Osteoblast (primary cell): Measurements from ENCODE around the gene UCMA. TPM values are rescaled to one million over a fixed set of nuclear protein-coding genes. Genes with fewer than 3 reads are reported as not detected.
"Not testable (repeated sequence)": the region's sequence is repeated elsewhere in the genome, so short reads cannot be mapped to it uniquely, and the experiment has no call there.

Source experiments
- DNase-seq: peaks from one replicate; pipeline ENCODE4 v3.0.0; 2011; ENCODE audit warnings: low spot score, mixed read lengths; ENCODE audit not compliant: insufficient read length; ENCODE audit errors: missing footprints
- H2AFZ ChIP-seq: 2 replicates; pipeline ENCODE4 v1.6.0; 2011; ENCODE audit warnings: mild to moderate bottlenecking, low read length
- H3K27ac ChIP-seq: 2 replicates; pipeline ENCODE4 v1.5.1; 2011; ENCODE audit warnings: mild to moderate bottlenecking, low read depth, low read length, moderate library complexity
- H3K27me3 ChIP-seq: 2 replicates; pipeline ENCODE4 v1.6.0; 2012; ENCODE audit warnings: mild to moderate bottlenecking, control low read depth, inconsistent platforms, low read length, moderate library complexity; ENCODE audit not compliant: insufficient read depth
- H3K36me3 ChIP-seq: 2 replicates; pipeline ENCODE4 v1.5.1; 2011; ENCODE audit warnings: mild to moderate bottlenecking, low read length, control low read depth, moderate library complexity; ENCODE audit not compliant: insufficient read depth
- H3K4me1 ChIP-seq: 2 replicates; pipeline ENCODE4 v1.5.1; 2011; ENCODE audit warnings: mild to moderate bottlenecking, low read length, control low read depth, moderate library complexity; ENCODE audit not compliant: insufficient read depth
- H3K4me2 ChIP-seq: 2 replicates; pipeline ENCODE4 v1.6.0; 2011; ENCODE audit warnings: mild to moderate bottlenecking, low read length; ENCODE audit not compliant: insufficient read depth
- H3K4me3 ChIP-seq: fragments of 200-600 bp; sonication (generic); 3 replicates; pipeline ENCODE4 v1.5.1; 2012; ENCODE audit warnings: mild to moderate bottlenecking, low read length, inconsistent platforms; ENCODE audit not compliant: insufficient read depth
- H3K79me2 ChIP-seq: 2 replicates; pipeline ENCODE4 v1.6.0; 2012; ENCODE audit warnings: mild to moderate bottlenecking, low read length, control low read depth, inconsistent platforms; ENCODE audit not compliant: insufficient read depth
- H3K9me3 ChIP-seq: 2 replicates; pipeline ENCODE4 v1.5.1; 2011; ENCODE audit warnings: low read depth, low read length, control low read depth
- H4K20me1 ChIP-seq: 2 replicates; pipeline ENCODE4 v1.6.0; 2012; ENCODE audit warnings: mild to moderate bottlenecking, low read length, control low read depth; ENCODE audit not compliant: insufficient read depth
- total RNA-seq: library from RNA; depleted of rRNA; stranded (reverse); fragments of >200 nt; gene quantifications from 2 replicates; pipeline ENCODE4 v1.2.3, GENCODE V29; 2012
- TF ChIP-seq, protein P1 (sequence below): IDR thresholded peaks from 2 replicates; pipeline ENCODE4 v1.5.1; 2011; ENCODE audit warnings: mild to moderate bottlenecking, low read depth, low read length, moderate library complexity; ENCODE audit errors: extremely low read depth

UCMA gene
- total RNA-seq, 1 donor: not detected

DNA sequence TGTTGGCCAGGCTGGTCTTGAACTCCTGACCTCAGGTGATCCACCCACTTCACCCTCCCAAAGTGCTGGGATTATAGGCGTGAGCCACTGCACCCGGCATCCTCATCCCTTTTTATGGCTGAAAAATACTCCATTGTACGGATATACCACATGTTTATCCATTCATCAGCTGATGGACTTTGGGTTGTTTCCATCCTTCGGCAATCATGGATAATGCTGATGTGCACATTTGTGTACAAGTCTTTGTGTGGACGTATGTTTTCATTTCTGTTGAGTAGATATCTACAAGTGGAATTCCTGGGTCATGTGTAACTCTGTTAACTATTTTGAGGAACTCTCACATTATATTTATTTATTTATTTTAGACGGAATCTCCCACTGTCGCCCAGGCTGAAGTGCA, 5.7 kb upstream of the UCMA start:
- Histone ChIP-seq H3K27ac (no peak overlapping the region), H3K27me3 (peaks cover 4% of the 10 kb centered on the region), H4K20me1 (no peaks in the 10 kb centered on the region), H3K4me2 (no peak overlapping the region), H3K4me3 (no peak overlapping the region), H3K9me3 (no peaks in the 10 kb centered on the region), H3K4me1 (no peaks in the 10 kb centered on the region), H3K79me2 (no peaks in the 10 kb centered on the region), H2AFZ (no peak overlapping the region), H3K36me3 (no peaks in the 10 kb centered on the region)
- DNase-seq: no peak
- TF ChIP-seq, protein P1, sequence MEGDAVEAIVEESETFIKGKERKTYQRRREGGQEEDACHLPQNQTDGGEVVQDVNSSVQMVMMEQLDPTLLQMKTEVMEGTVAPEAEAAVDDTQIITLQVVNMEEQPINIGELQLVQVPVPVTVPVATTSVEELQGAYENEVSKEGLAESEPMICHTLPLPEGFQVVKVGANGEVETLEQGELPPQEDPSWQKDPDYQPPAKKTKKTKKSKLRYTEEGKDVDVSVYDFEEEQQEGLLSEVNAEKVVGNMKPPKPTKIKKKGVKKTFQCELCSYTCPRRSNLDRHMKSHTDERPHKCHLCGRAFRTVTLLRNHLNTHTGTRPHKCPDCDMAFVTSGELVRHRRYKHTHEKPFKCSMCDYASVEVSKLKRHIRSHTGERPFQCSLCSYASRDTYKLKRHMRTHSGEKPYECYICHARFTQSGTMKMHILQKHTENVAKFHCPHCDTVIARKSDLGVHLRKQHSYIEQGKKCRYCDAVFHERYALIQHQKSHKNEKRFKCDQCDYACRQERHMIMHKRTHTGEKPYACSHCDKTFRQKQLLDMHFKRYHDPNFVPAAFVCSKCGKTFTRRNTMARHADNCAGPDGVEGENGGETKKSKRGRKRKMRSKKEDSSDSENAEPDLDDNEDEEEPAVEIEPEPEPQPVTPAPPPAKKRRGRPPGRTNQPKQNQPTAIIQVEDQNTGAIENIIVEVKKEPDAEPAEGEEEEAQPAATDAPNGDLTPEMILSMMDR: no peak

DNA sequence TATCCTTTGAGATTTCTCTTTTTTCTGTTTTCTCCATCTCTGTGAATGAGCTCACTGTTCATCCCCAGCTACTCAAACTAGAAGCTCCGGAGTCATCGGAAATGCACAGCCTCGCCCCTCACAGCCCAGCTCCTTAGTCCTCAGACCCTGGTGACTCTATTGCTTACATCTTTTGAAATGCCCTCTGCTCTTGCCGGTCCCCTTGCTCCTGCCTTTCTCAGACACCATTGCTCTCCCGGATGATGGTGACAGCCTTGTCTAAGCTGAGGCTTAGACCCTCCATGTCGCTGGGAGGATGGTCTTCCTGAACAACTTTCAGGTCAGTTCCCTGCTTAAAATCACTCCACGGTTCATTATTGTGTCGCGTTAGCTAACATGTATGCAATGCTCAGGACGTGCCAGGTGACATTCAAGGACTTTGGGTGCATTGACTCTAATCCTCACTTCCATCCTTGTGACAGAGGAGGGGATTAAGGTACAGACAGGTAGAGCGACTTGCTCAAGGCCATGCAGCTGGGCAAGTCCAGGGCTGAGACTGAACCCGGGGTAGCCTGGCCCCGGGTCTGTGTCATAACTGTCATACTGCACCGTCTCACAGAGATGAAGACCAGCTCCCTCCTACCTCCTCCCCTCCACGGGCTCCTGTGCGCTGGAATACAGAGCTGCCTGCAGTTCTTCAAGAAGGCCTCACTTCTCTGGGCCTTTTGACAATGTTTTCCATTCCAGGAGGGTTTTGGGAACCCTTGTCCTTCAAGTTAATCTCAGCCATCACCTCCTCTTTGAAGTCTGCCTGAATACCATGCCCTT, 4.3 kb upstream of the UCMA start:
- Histone ChIP-seq H3K9me3 (no peaks in the 10 kb centered on the region), H4K20me1 (no peaks in the 10 kb centered on the region), H3K36me3 (no peaks in the 10 kb centered on the region), H3K4me2 (no peak overlapping the region), H3K27ac (no peak overlapping the region), H2AFZ (no peak overlapping the region), H3K4me3 (no peak overlapping the region), H3K4me1 (no peaks in the 10 kb centered on the region), H3K27me3 (peaks cover 6% of the 10 kb centered on the region), H3K79me2 (no peaks in the 10 kb centered on the region)
- no peak for DNase-seq
- TF ChIP-seq, protein P1: no peak

DNA sequence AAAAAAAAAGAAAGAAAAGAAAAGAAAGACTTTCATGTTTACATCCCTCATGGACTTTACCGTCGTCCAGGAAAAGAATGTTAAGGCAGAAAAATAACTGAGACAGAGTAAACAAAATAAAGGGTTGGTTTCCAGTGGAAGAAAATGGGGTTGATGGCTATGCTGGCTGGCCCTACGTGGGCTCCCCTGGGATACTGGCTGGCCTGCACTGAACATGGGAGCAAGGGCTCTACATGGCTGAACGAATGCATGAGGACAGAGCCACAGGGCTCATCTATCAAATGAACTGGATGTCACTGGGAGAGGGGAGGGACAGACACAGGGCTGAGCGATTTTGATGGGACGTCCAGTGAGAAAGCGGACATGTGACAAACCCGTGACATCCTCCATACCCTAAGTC, 2.5 kb upstream of the UCMA start:
- H3K9me3 ChIP-seq: no peaks in the 10 kb centered on the region
- TF ChIP-seq, protein P1: no peak
- H3K27me3 ChIP-seq: peaks cover 16% of the 10 kb centered on the region
- DNase-seq: no peak
- no peaks in the 10 kb centered on the region for H3K79me2 ChIP-seq
- no peaks in the 10 kb centered on the region for H3K36me3 ChIP-seq
- H3K4me1 ChIP-seq: no peaks in the 10 kb centered on the region
- H3K27ac ChIP-seq: no peak overlapping the region
- H2AFZ ChIP-seq: no peak overlapping the region
- H4K20me1 ChIP-seq: no peaks in the 10 kb centered on the region
- no peak overlapping the region for H3K4me2 ChIP-seq
- H3K4me3 ChIP-seq: no peak overlapping the region

DNA sequence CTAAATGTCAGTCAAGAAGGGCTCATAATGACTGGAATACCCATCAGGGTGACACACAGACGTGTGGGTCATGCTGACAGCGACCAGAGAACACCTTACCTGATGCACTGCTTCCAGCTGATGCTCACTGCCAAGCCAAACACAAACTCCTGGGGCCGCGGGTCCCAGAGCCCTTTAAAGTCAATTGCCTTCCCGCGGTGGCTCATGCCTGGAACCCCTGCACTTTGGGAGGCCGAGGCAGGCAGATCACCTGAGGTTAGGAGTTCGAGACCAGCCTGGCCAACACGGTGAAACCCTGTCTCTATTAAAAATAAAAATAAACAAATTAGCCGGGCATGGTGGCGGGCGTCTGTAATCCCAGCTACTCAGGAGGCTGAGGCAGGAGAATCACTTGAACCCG, 562 bp upstream of the UCMA start:
- not testable (repeated sequence) for DNase-seq, H2AFZ ChIP-seq, H3K4me1 ChIP-seq, H3K27ac ChIP-seq, H3K4me2 ChIP-seq, H4K20me1 ChIP-seq, H3K79me2 ChIP-seq, H3K36me3 ChIP-seq, H3K9me3 ChIP-seq, H3K4me3 ChIP-seq
- peaks cover 16% of the 10 kb centered on the region for H3K27me3 ChIP-seq
